IMR-90 (cell line): ENCODE data around the gene ENTPD1. TPM values are rescaled to one million over a fixed set of nuclear protein-coding genes. Genes with fewer than 3 reads are reported as not detected.

Experiments used
- ATAC-seq: fragments of 200-7000 bp; cut with Tn5 transposase; 2 replicates; pipeline ENCODE4 v1.9.1; 2020; ENCODE audit warnings: low read depth, mild to moderate bottlenecking, moderate library complexity
- BruUV-seq: library from RNA; stranded (reverse); fragments of 400-500 nt; replicated peaks from 2 replicates; lab custom pipeline; 2021; lab: Mats Ljungman, UMichigan
- CTCF ChIA-PET: fragments of 300-600 bp; formaldehyde crosslinking; extraction: SDS; loops from one replicate; lab custom pipeline; 2021; ENCODE audit warnings: antibody characterized with exemption; lab: Yijun Ruan, JAX
- POLR2A ChIA-PET: fragments of 300-600 bp; sonication (Branson Sonifier 250); formaldehyde crosslinking; loops from one replicate; lab custom pipeline; 2022; ENCODE audit warnings: antibody characterized with exemption; ENCODE audit not compliant: unreplicated experiment; lab: Charles Lee
- DNase-seq: peaks from one replicate; pipeline ENCODE4 v3.0.0; 2013
- H2AFZ ChIP-seq: replicated peaks from 2 replicates; pipeline ENCODE3; 2013; ENCODE audit warnings: low read length, mild to moderate bottlenecking; ENCODE audit not compliant: poor library complexity
- H2AK5ac ChIP-seq: 2 replicates; pipeline ENCODE4 v1.6.1; 2013; ENCODE audit warnings: low read depth, low read length, inconsistent platforms
- H2AK9ac ChIP-seq: replicated peaks from 2 replicates; pipeline ENCODE3; 2013; ENCODE audit warnings: mild to moderate bottlenecking, low read depth, low read length, moderate library complexity; ENCODE audit not compliant: poor library complexity
- H2BK120ac ChIP-seq: 2 replicates; pipeline ENCODE4 v1.6.1; 2013; ENCODE audit warnings: low read depth, low read length, inconsistent platforms
- H2BK15ac ChIP-seq: 3 replicates; pipeline ENCODE4 v1.6.1; 2013; ENCODE audit warnings: low read depth, low read length, inconsistent platforms
- H2BK20ac ChIP-seq: 2 replicates; pipeline ENCODE4 v1.6.1; 2013; ENCODE audit warnings: low read depth, mild to moderate bottlenecking, inconsistent platforms, low read length, moderate library complexity
- H2BK5ac ChIP-seq: 2 replicates; pipeline ENCODE4 v1.6.1; 2013; ENCODE audit warnings: mild to moderate bottlenecking, low read depth, low read length, inconsistent platforms; ENCODE audit not compliant: poor library complexity, severe bottlenecking
- H3K14ac ChIP-seq: replicated peaks from 2 replicates; pipeline ENCODE4 v1.6.1; 2013; ENCODE audit warnings: low read depth, low read length, inconsistent platforms
- H3K18ac ChIP-seq: 2 replicates; pipeline ENCODE4 v1.6.1; 2013; ENCODE audit warnings: low read depth, low read length, control low read depth
- H3K23ac ChIP-seq: 2 replicates; pipeline ENCODE4 v1.6.1; 2013; ENCODE audit warnings: low read depth, low read length, inconsistent platforms
- H3K27ac ChIP-seq: 2 replicates; pipeline ENCODE4 v1.5.1; 2013; ENCODE audit warnings: mild to moderate bottlenecking, control low read depth, low read length; ENCODE audit not compliant: insufficient read depth
- H3K27me3 ChIP-seq: 2 replicates; pipeline ENCODE4 v1.6.1; 2013; ENCODE audit warnings: low read length; ENCODE audit not compliant: control insufficient read depth, insufficient read depth
- H3K36me3 ChIP-seq: 2 replicates; pipeline ENCODE4 v1.6.1; 2013; ENCODE audit warnings: low read length, mixed read lengths; ENCODE audit not compliant: control insufficient read depth, insufficient read depth
- H3K4ac ChIP-seq: 2 replicates; pipeline ENCODE4 v1.6.1; 2013; ENCODE audit warnings: low read depth, low read length, inconsistent platforms
- H3K4me1 ChIP-seq: 2 replicates; pipeline ENCODE4 v1.6.1; 2013; ENCODE audit warnings: low read length, mixed read lengths; ENCODE audit not compliant: control insufficient read depth, insufficient read depth
- H3K4me2 ChIP-seq: 2 replicates; pipeline ENCODE4 v1.6.1; 2013; ENCODE audit warnings: low read depth, mild to moderate bottlenecking, control low read depth, low read length, moderate library complexity
- H3K4me3 ChIP-seq: 2 replicates; pipeline ENCODE4 v1.5.1; 2013; ENCODE audit warnings: low read depth, mild to moderate bottlenecking, control low read depth, low read length, moderate library complexity; ENCODE audit not compliant: insufficient read depth
- H3K56ac ChIP-seq: 2 replicates; pipeline ENCODE4 v1.6.1; 2013; ENCODE audit warnings: low read length, inconsistent platforms; ENCODE audit not compliant: insufficient read depth; ENCODE audit errors: extremely low read depth
- H3K79me1 ChIP-seq, 2 experiments: 2 replicates each; pipeline ENCODE4 v1.6.1; 2013; ENCODE audit warnings: low read length in 2 of 2, inconsistent platforms in 1 of 2, low read depth in 1 of 2
- H3K9ac ChIP-seq: 2 replicates; pipeline ENCODE4 v1.6.1; 2013; ENCODE audit warnings: low read depth, low read length, control low read depth
- H3K9me1 ChIP-seq: 2 replicates; pipeline ENCODE4 v1.6.1; 2013; ENCODE audit warnings: low read length, inconsistent platforms; ENCODE audit not compliant: insufficient read depth
- H3K9me3 ChIP-seq: 2 replicates; pipeline ENCODE4 v1.6.1; 2013; ENCODE audit warnings: low read length; ENCODE audit not compliant: control insufficient read depth, insufficient read depth
- H4K20me1 ChIP-seq: 2 replicates; pipeline ENCODE4 v1.6.1; 2013; ENCODE audit warnings: low read length, inconsistent platforms; ENCODE audit not compliant: insufficient read depth
- H4K5ac ChIP-seq: 2 replicates; pipeline ENCODE4 v1.6.1; 2013; ENCODE audit warnings: mild to moderate bottlenecking, low read depth, low read length, control low read depth
- H4K8ac ChIP-seq, 2 experiments: 2 replicates each; pipeline ENCODE4 v1.6.1; 2013; ENCODE audit warnings: low read depth in 2 of 2, low read length in 2 of 2, control low read depth in 1 of 2, inconsistent platforms in 1 of 2
- H4K91ac ChIP-seq: 2 replicates; pipeline ENCODE4 v1.6.1; 2013; ENCODE audit warnings: low read depth, low read length, inconsistent platforms; ENCODE audit not compliant: insufficient read depth
- FOS ChIP-seq: fragments of 150-350 bp; IDR thresholded peaks from 2 replicates; pipeline ENCODE4 v1.6.1; 2016; ENCODE audit warnings: low read depth, low read length
- NFE2L2 ChIP-seq: fragments of 150-350 bp; IDR thresholded peaks from 2 replicates; pipeline ENCODE4 v1.6.1; 2016; ENCODE audit warnings: low read depth, mild to moderate bottlenecking, low read length
- RAD21 ChIP-seq: IDR thresholded peaks from 2 replicates; pipeline ENCODE4 v1.6.1; 2012; ENCODE audit warnings: low read length, improper control_type of control experiment
- RFX5 ChIP-seq: IDR thresholded peaks from 2 replicates; pipeline ENCODE4 v1.8.0; 2012; ENCODE audit warnings: low read depth, mild to moderate bottlenecking, low read length, moderate library complexity
- WGBS, 2 experiments: methylation state at CpG; one replicate each; pipeline versions ENCODE4 v1.1.5 to v1.1.7; 2013; ENCODE audit warnings: missing lambda C conversion rate in 2 of 2; ENCODE audit not compliant: insufficient read length in 1 of 2; ENCODE audit errors: extremely low coverage in 2 of 2; 5-methylcytosine and 5-hydroxymethylcytosine counted together
- dilution Hi-C: fragments of 300-500 bp; cut with HindIII; formaldehyde crosslinking; loops from one replicate; pipeline ENCODE4 v1.14.3; 2018; ENCODE audit warnings: low sequenced_read_pairs; ENCODE audit not compliant: unreplicated experiment
- in situ Hi-C: fragments of 300-500 bp; cut with MboI; formaldehyde crosslinking; loops from 3 replicates; pipeline ENCODE4 v1.14.3; 2019; ENCODE audit warnings: low sequenced_read_pairs, inconsistent platforms, mixed read lengths
- intact Hi-C: fragments of 100-400 bp; cut with micrococcal nuclease; formaldehyde crosslinking; loops from 2 replicates; pipeline ENCODE4 v1.10.0; 2022
- polyA plus RNA-seq, 3 experiments: library from polyadenylated mRNA; depleted of rRNA; stranded (reverse); fragments of >200 nt; gene quantifications; 2 replicates each; pipeline ENCODE4 v1.2.3, GENCODE V29; 2012; ENCODE audit warnings: low replicate concordance in 1 of 3
- total RNA-seq: library from RNA; depleted of rRNA; stranded (reverse); fragments of >200 nt; gene quantifications from 2 replicates; pipeline ENCODE4 v1.2.3, GENCODE V29; 2012
- TF ChIP-seq, protein P1 (sequence below): fragments of 150-350 bp; IDR thresholded peaks from 2 replicates; pipeline ENCODE4 v1.6.1; 2016; ENCODE audit warnings: low read depth, mild to moderate bottlenecking, low read length, moderate library complexity, borderline replicate concordance

ENTPD1 gene
- total and polyA plus RNA-seq, 2 of the 4 experiments (the other 2 are of a cell fraction): under 0.01 TPM; not detected in 1

DNA sequence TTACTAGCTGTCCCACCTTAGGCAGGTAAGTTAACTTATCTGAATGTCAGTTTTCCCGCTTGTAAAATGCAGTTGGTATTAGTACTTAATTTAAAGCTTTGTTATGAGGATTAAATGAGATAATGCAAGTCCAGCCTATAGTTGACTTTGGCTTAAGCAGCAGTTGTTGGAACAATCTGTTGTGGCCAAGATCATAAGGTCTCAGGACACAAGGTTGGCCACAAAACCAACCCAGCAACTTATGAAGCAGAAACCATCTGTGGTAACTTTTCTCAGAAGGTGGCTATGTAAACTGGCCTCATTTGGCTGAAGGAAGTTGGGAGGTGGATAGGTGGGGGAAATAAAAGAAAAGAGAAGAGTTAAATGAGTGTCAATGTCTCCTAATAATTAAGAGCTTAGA lies 29.4 kb downstream of the ENTPD1 start:
- H3K14ac ChIP-seq: no peak overlapping the region
- no peak overlapping the region for H3K27ac ChIP-seq
- no peak overlapping the region for H4K91ac ChIP-seq
- no peak overlapping the region for H2AK5ac ChIP-seq
- in situ Hi-C loops (no loop called here), intact Hi-C loops (no loop called here), dilution Hi-C loops (no loop called here)
- no peak overlapping the region for H2AFZ ChIP-seq
- no peak overlapping the region for H3K9ac ChIP-seq
- no CpG with 5 or more reads among the region's 1 CpG for WGBS, 2 experiments
- H4K5ac ChIP-seq: no peak overlapping the region
- H3K56ac ChIP-seq: no peak overlapping the region
- H3K79me1 ChIP-seq: no peaks in the 10 kb centered on the region
- H2BK120ac ChIP-seq: no peak overlapping the region
- no peaks in the 10 kb centered on the region for H3K9me3 ChIP-seq
- ATAC-seq (no peak), DNase-seq (no peak)
- no peak overlapping the region for H2AK9ac ChIP-seq
- POLR2A ChIA-PET: interaction anchor here (0.6 kb wide), 1 partner anchor 95 kb away, joined by 4 read pairs; no protein-coding TSS in a partner anchor
- no peaks in the 10 kb centered on the region for H4K20me1 ChIP-seq
- TF ChIP-seq RAD21 (no peak), FOS (no peak), RFX5 (no peak), NFE2L2 (no peak)
- TF ChIP-seq, protein P1, sequence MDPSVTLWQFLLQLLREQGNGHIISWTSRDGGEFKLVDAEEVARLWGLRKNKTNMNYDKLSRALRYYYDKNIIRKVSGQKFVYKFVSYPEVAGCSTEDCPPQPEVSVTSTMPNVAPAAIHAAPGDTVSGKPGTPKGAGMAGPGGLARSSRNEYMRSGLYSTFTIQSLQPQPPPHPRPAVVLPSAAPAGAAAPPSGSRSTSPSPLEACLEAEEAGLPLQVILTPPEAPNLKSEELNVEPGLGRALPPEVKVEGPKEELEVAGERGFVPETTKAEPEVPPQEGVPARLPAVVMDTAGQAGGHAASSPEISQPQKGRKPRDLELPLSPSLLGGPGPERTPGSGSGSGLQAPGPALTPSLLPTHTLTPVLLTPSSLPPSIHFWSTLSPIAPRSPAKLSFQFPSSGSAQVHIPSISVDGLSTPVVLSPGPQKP: no peak
- no peak overlapping the region for H2BK20ac ChIP-seq
- H3K4me2 ChIP-seq: no peak overlapping the region
- BruUV-seq: no TSS peak
- no peak overlapping the region for H4K8ac ChIP-seq
- no peak overlapping the region for H3K4me3 ChIP-seq
- no peak overlapping the region for H2BK15ac ChIP-seq
- no peak overlapping the region for H3K4ac ChIP-seq
- H3K9me1 ChIP-seq: no peaks in the 10 kb centered on the region
- no peak overlapping the region for H2BK5ac ChIP-seq
- no peaks in the 10 kb centered on the region for H3K4me1 ChIP-seq
- no peaks in the 10 kb centered on the region for H3K36me3 ChIP-seq
- no peak overlapping the region for H3K18ac ChIP-seq
- H3K27me3 ChIP-seq: no peaks in the 10 kb centered on the region
- CTCF ChIA-PET: interaction anchor here (1.2 kb wide), 1 partner anchor 56 kb away, joined by 3 read pairs; no protein-coding TSS in a partner anchor
- H3K23ac ChIP-seq: no peak overlapping the region
